HepG2 (cell line): Measurements from ENCODE around the gene ALX3. TPM values are rescaled to one million over a fixed set of nuclear protein-coding genes. Genes with fewer than 3 reads are reported as not detected.
A peak's percentile ranks its signal among the peaks of the same experiment; 100 is the strongest.

ENCODE experiments used
- ATAC-seq: fragments of 200-7000 bp; cut with Tn5 transposase; 3 replicates; pipeline ENCODE4 v1.9.1; 2020; ENCODE audit warnings: mild to moderate bottlenecking, moderate library complexity
- BruUV-seq: library from RNA; stranded (reverse); fragments of 400-500 nt; replicated peaks from 2 replicates; lab custom pipeline; 2021; lab: Mats Ljungman, UMichigan
- CTCF ChIA-PET: fragments of 300-600 bp; formaldehyde crosslinking; extraction: SDS; loops from one replicate; lab custom pipeline; 2021; ENCODE audit warnings: low total read pairs, inconsistent platforms, low intra/inter-chr PET ratio; lab: Yijun Ruan, JAX
- POLR2A ChIA-PET: fragments of 350-600 bp; sonication (Branson Sonifier 250); formaldehyde crosslinking; loops from one replicate; lab custom pipeline; 2020; ENCODE audit warnings: antibody characterized with exemption, inconsistent platforms; lab: Yijun Ruan, JAX
- DNase-seq: peaks from one replicate; pipeline ENCODE4 v3.0.0-alpha.2; 2015; ENCODE audit warnings: low spot score
- FAIRE-seq: peaks from 3 replicates; lab custom pipeline; 2011; peaks lifted over from hg19 to GRCh38; lab: Jason Lieb, UNC
- H2AFZ ChIP-seq: one replicate; pipeline ENCODE4 v1.6.1; 2011; ENCODE audit warnings: low read length, inconsistent platforms
- H3K27ac ChIP-seq: fragments of 300-600 bp; 3 replicates; pipeline ENCODE4 v1.8.0; 2011; ENCODE audit warnings: mixed run types, mild to moderate bottlenecking, mixed read lengths, low read length, inconsistent platforms; ENCODE audit not compliant: insufficient read depth; ENCODE audit errors: extremely low read length
- H3K27me3 ChIP-seq, 2 experiments: fragments of 200-600 bp in 1 of 2; 2 replicates in 1 of 2; 3 replicates in 1 of 2; pipeline versions ENCODE4 v1.6.0 to v1.8.0; 2011; ENCODE audit warnings: low read length in 2 of 2, mild to moderate bottlenecking in 2 of 2, moderate library complexity in 2 of 2, inconsistent platforms in 1 of 2; ENCODE audit not compliant: insufficient read depth in 2 of 2, control insufficient read depth in 1 of 2
- H3K36me3 ChIP-seq, 2 experiments: fragments of 200-600 bp in 1 of 2; replicated peaks in 1 of 2; 2 replicates in 1 of 2; 3 replicates in 1 of 2; pipeline versions ENCODE4 v1.5.1 to v1.8.0; 2011; ENCODE audit warnings: low read length in 2 of 2, inconsistent platforms in 1 of 2; ENCODE audit not compliant: insufficient read depth in 2 of 2, control insufficient read depth in 1 of 2
- H3K4me1 ChIP-seq: 2 replicates; pipeline ENCODE4 v1.5.1; 2012; ENCODE audit warnings: low read length, inconsistent platforms; ENCODE audit not compliant: insufficient read depth
- H3K4me2 ChIP-seq: 2 replicates; pipeline ENCODE4 v1.6.0; 2011; ENCODE audit warnings: low read depth, low read length, inconsistent platforms
- H3K4me3 ChIP-seq, 3 experiments: fragments of 200-600 bp in 1 of 3; sonication (generic), shearing (Covaris generic) in 1 of 3; replicated peaks in 1 of 3; 2 replicates each; pipeline ENCODE4 v1.5.1; 2011 to 2016; ENCODE audit warnings: low read length in 3 of 3, inconsistent platforms in 2 of 3, low read depth in 2 of 3, mild to moderate bottlenecking in 2 of 3, control low read depth in 1 of 3, mixed read lengths in 1 of 3; ENCODE audit not compliant: insufficient read depth in 1 of 3
- H3K79me2 ChIP-seq: one replicate; pipeline ENCODE4 v1.6.1; 2011; ENCODE audit warnings: low read length, inconsistent platforms; ENCODE audit not compliant: insufficient read depth
- H3K9ac ChIP-seq: 2 replicates; pipeline ENCODE4 v1.6.0; 2011; ENCODE audit warnings: mild to moderate bottlenecking, low read depth, low read length, inconsistent platforms; ENCODE audit not compliant: insufficient read depth
- H3K9me3 ChIP-seq: 2 replicates; pipeline ENCODE4 v1.5.1; 2012; ENCODE audit warnings: mild to moderate bottlenecking, low read length
- H4K20me1 ChIP-seq: 2 replicates; pipeline ENCODE4 v1.6.0; 2011; ENCODE audit warnings: inconsistent platforms, mild to moderate bottlenecking, low read length, moderate library complexity; ENCODE audit not compliant: insufficient read depth
- ISL2 ChIP-seq: sonication (generic); formaldehyde crosslinking; IDR thresholded peaks from 2 replicates; pipeline ENCODE4 v1.5.0; 2020; ENCODE audit warnings: missing genetic modification reagents
- RBM22 ChIP-seq: fragments of 200-400 bp; formaldehyde crosslinking; optimal IDR thresholded peaks from 2 replicates; pipeline ENCODE3; 2017; ENCODE audit warnings: mild to moderate bottlenecking, low read length, moderate library complexity
- WGBS: methylation state at CpG from one replicate; pipeline ENCODE4 v1.1.6; 2017; ENCODE audit warnings: low lambda C conversion rate; 5-methylcytosine and 5-hydroxymethylcytosine counted together
- in situ Hi-C: cut with HindIII; loops from 2 replicates; pipeline ENCODE4 v1.10.0; 2017; ENCODE audit warnings: low pct_unique_long_range_greater_than_20kb; ENCODE audit not compliant: extremely low pct_ligation_motif_present
- intact Hi-C: fragments of 100-400 bp; cut with micrococcal nuclease; formaldehyde crosslinking; loops from one replicate; pipeline ENCODE4 v1.10.0; 2022; ENCODE audit not compliant: unreplicated experiment
- polyA plus RNA-seq, 8 experiments: library from polyadenylated mRNA; depleted of rRNA in 3 of 8; stranded (reverse) in 7 of 8; unstranded in 1 of 8; fragments of >200 nt; fragmentation: Illumina TruSeq in 4 of 8; extraction: Trizol in 4 of 8; gene quantifications; 2 replicates each; pipeline versions ENCODE4 v1.2.1 to v1.2.3, GENCODE V29; 2011 to 2016; ENCODE audit warnings: low read depth in 4 of 8, missing spikeins in 1 of 8, mixed read lengths in 1 of 8; ENCODE audit not compliant: insufficient read depth in 1 of 8
- total RNA-seq, 5 experiments: library from RNA; depleted of rRNA; stranded (reverse); fragments of >200 nt; fragmentation: Illumina TruSeq; extraction: Trizol; gene quantifications; 2 replicates each; pipeline ENCODE4 v1.2.3, GENCODE V29; 2016; ENCODE audit warnings: low read depth in 1 of 5
- TF ChIP-seq, protein P1 (sequence below): sonication (generic); formaldehyde crosslinking; IDR thresholded peaks from 2 replicates; pipeline ENCODE4 v1.4.0; 2020; ENCODE audit warnings: mild to moderate bottlenecking, missing genetic modification reagents

The ALX3 gene
- total and polyA plus RNA-seq, 2 of the 13 experiments (the other 11 are each of a cell fraction or from before 2014, with no cell fraction given) = not detected

DNA sequence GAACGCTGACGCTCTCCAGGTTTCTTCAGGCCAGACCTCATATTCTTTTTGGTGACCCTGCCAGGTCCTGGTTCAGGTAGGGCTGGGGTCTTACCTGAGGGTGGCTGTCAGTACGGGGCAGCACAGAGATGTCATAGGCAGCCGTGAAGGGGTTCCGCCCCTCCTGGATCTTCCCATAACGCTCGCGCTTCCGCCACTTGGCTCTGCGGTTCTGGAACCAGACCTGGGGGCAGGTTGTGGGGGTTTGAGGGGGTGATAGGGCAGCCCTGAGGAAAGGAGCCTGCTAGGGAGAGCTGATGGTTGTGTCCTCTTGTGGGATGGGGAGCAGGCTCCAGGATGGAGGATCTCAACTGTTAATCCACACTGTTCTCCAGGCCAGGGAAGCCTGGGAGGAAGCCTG lies 9.1 kb downstream of the ALX3 start:
- no TSS peak for BruUV-seq
- WGBS = 98% methylated on average over 10 of the region's 10 CpGs
- FAIRE-seq = no peak
- Histone ChIP-seq H3K4me1 (peaks cover 9% of the 10 kb centered on the region), H3K9ac (no peak overlapping the region), H3K79me2 (no peaks in the 10 kb centered on the region), H3K9me3 (no peaks in the 10 kb centered on the region), H3K4me2 (no peak overlapping the region), H2AFZ (no peak overlapping the region), H3K27me3 (no peaks in the 10 kb centered on the region), H3K36me3 (peaks cover 8 to 17% of the 10 kb centered on the region in 2 experiments; a peak in 4 of 5 replicates), H4K20me1 (no peaks in the 10 kb centered on the region), H3K27ac (no peak overlapping the region), H3K4me3 (no peak overlapping the region)
- CTCF ChIA-PET = interaction anchor here (1.7 kb wide), 1 partner anchor 45 kb away, joined by 4 read pairs; no protein-coding TSS in a partner anchor
- DNase-seq = no peak
- TF ChIP-seq RBM22 = no peak
- no peak for ATAC-seq
- in situ Hi-C loops = no loop called here
- intact Hi-C loops = no loop called here
- POLR2A ChIA-PET = no interaction called here

DNA sequence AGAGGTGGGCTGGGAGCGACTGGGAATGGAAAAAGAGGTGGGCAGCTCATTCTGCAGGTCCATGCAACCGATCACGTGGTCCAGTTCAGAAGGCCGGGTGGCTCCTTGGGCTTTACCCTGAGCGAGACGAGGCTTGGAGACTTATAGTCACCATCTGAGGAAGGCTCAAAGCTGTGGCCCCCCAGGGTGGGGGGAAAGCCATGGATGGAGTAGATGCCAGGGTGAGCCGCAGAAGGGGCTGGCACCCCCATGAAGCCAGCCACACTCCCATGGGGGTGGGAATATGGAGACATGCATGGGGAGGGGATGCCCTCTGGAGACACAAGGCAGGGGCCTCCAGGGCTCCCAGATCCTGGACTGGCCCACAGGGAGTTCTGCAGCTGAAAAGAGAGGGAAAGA lies 9.8 kb downstream of the ALX3 start:
- BruUV-seq = no TSS peak
- in situ Hi-C loops = no loop called here
- DNase-seq (no peak), ATAC-seq (no peak), FAIRE-seq (no peak)
- ChIA-PET POLR2A (interaction anchor here (1.2 to 2.0 kb wide), 2 partner anchors 26 to 28 kb away, joined by 4 to 8 read pairs; partner anchors contain the start of gene STRIP1), CTCF (interaction anchor here (1.7 kb wide), 1 partner anchor 45 kb away, joined by 4 read pairs; no protein-coding TSS in a partner anchor)
- Histone ChIP-seq H3K4me1 (peaks cover 13% of the 10 kb centered on the region), H3K4me2 (no peak overlapping the region), H3K79me2 (no peaks in the 10 kb centered on the region), H4K20me1 (no peaks in the 10 kb centered on the region), H3K4me3 (no peak overlapping the region), H2AFZ (no peak overlapping the region), H3K27ac (no peak overlapping the region), H3K9me3 (no peaks in the 10 kb centered on the region), H3K27me3 (no peaks in the 10 kb centered on the region), H3K36me3 (peaks cover 9 to 24% of the 10 kb centered on the region in 2 experiments; a peak in 4 of 5 replicates), H3K9ac (no peak overlapping the region)
- WGBS = 97% methylated on average over 4 of the region's 7 CpGs
- intact Hi-C loops = no loop called here
- TF ChIP-seq, protein P1, sequence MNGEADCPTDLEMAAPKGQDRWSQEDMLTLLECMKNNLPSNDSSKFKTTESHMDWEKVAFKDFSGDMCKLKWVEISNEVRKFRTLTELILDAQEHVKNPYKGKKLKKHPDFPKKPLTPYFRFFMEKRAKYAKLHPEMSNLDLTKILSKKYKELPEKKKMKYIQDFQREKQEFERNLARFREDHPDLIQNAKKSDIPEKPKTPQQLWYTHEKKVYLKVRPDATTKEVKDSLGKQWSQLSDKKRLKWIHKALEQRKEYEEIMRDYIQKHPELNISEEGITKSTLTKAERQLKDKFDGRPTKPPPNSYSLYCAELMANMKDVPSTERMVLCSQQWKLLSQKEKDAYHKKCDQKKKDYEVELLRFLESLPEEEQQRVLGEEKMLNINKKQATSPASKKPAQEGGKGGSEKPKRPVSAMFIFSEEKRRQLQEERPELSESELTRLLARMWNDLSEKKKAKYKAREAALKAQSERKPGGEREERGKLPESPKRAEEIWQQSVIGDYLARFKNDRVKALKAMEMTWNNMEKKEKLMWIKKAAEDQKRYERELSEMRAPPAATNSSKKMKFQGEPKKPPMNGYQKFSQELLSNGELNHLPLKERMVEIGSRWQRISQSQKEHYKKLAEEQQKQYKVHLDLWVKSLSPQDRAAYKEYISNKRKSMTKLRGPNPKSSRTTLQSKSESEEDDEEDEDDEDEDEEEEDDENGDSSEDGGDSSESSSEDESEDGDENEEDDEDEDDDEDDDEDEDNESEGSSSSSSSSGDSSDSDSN (CRISPR knock-in tag) = 0 out of 2 replicates have a peak, but pooled peaks have one; percentile 24
- no peak for TF ChIP-seq ISL2
